PC-9 (cell line): Measurements from ENCODE around the gene EGFR. TPM values are rescaled to one million over a fixed set of nuclear protein-coding genes. Genes with fewer than 3 reads are reported as not detected.

ENCODE experiments used
- BruUV-seq: library from RNA; stranded (reverse); fragments of 400-500 nt; replicated peaks from 2 replicates; lab custom pipeline; 2021; lab: Mats Ljungman, UMichigan
- CTCF ChIA-PET: fragments of 300-600 bp; sonication (Branson Sonifier 250); formaldehyde crosslinking; loops from one replicate; lab custom pipeline; 2022; ENCODE audit warnings: antibody characterized with exemption; lab: Charles Lee
- POLR2A ChIA-PET: fragments of 300-600 bp; sonication (Branson Sonifier 250); formaldehyde crosslinking; loops from one replicate; lab custom pipeline; 2022; ENCODE audit warnings: antibody characterized with exemption; ENCODE audit not compliant: unreplicated experiment; lab: Charles Lee
- DNase-seq, 2 experiments: peaks; one replicate each; pipeline versions ENCODE4 v3.0.0 to v3.0.0-alpha.2; 2015 to 2022; ENCODE audit warnings: mixed read lengths in 1 of 2
- H2AFZ ChIP-seq: fragments of 200-600 bp; sonication (generic); 2 replicates; pipeline ENCODE4 v1.8.1; 2017; ENCODE audit warnings: antibody characterized with exemption
- H3F3A ChIP-seq: fragments of 200-600 bp; sonication (generic); 2 replicates; pipeline ENCODE4 v1.8.1; 2017; ENCODE audit warnings: antibody characterized with exemption, mild to moderate bottlenecking, low read depth; ENCODE audit not compliant: insufficient read depth
- H3K27ac ChIP-seq: fragments of 200-600 bp; sonication (generic); 2 replicates; pipeline ENCODE4 v1.6.1; 2016; ENCODE audit warnings: mixed run types
- H3K27me3 ChIP-seq: fragments of 200-600 bp; sonication (generic); 2 replicates; pipeline ENCODE4 v1.6.1; 2016; ENCODE audit warnings: low read depth, mixed run types; ENCODE audit not compliant: insufficient read depth
- H3K36me3 ChIP-seq: fragments of 200-600 bp; sonication (generic); 2 replicates; pipeline ENCODE4 v1.6.1; 2016; ENCODE audit warnings: low read depth, mixed run types
- H3K4me1 ChIP-seq: fragments of 200-600 bp; sonication (generic); replicated peaks from 2 replicates; pipeline ENCODE4 v1.6.1; 2016; ENCODE audit warnings: mixed run types; ENCODE audit not compliant: insufficient read depth
- H3K4me2 ChIP-seq: fragments of 200-600 bp; sonication (generic); 2 replicates; pipeline ENCODE4 v1.6.1; 2017; ENCODE audit warnings: mixed run types
- H3K4me3 ChIP-seq: fragments of 200-600 bp; sonication (generic); 2 replicates; pipeline ENCODE4 v1.6.1; 2016; ENCODE audit warnings: mixed run types
- H3K79me2 ChIP-seq: fragments of 200-600 bp; sonication (generic); 2 replicates; pipeline ENCODE4 v1.6.1; 2017; ENCODE audit warnings: low read depth, mixed run types
- H3K9me2 ChIP-seq: fragments of 200-600 bp; sonication (generic); 2 replicates; pipeline ENCODE4 v1.8.1; 2017; ENCODE audit warnings: mild to moderate bottlenecking; ENCODE audit not compliant: insufficient read depth
- H3K9me3 ChIP-seq: fragments of 200-600 bp; sonication (generic); 2 replicates; pipeline ENCODE4 v1.8.1; 2016; ENCODE audit warnings: low read depth; ENCODE audit not compliant: insufficient read depth
- H4K20me1 ChIP-seq: fragments of 200-600 bp; sonication (generic); 2 replicates; pipeline ENCODE4 v1.8.1; 2017; ENCODE audit not compliant: insufficient read depth
- CTCF ChIP-seq: fragments of 200-600 bp; sonication (generic); conservative IDR thresholded peaks from 2 replicates; pipeline ENCODE4 v1.6.1; 2017; ENCODE audit warnings: mixed run types, antibody characterized with exemption, mild to moderate bottlenecking, moderate library complexity
- EZH2 ChIP-seq: fragments of 200-600 bp; sonication (generic); IDR thresholded peaks from 2 replicates; pipeline ENCODE4 v1.8.0; 2017; ENCODE audit warnings: antibody characterized with exemption, low read depth
- intact Hi-C: fragments of 100-400 bp; cut with micrococcal nuclease; formaldehyde crosslinking; loops from one replicate; pipeline ENCODE4 v1.10.0; 2022; ENCODE audit not compliant: unreplicated experiment
- total RNA-seq: library from RNA; stranded (reverse); gene quantifications from 2 replicates; pipeline ENCODE4 v1.2.3, GENCODE V29; 2021

The EGFR gene
- total RNA-seq, 1 experiment from 2014 or later: 342 TPM

- Histone ChIP-seq H2AFZ (no peak overlapping the region), H3K27ac (no peak overlapping the region), H3K27me3 (no peaks in the 10 kb centered on the region), H3K79me2 (peaks cover 15% of the 10 kb centered on the region), H3K4me2 (no peak overlapping the region), H4K20me1 (no peaks in the 10 kb centered on the region), H3F3A (peaks cover 57% of the 10 kb centered on the region; the same call in 1 of the 2 replicates), H3K36me3 (peaks cover 84% of the 10 kb centered on the region), H3K9me2 (no peaks in the 10 kb centered on the region), H3K4me3 (no peak overlapping the region), H3K9me3 (no peaks in the 10 kb centered on the region), H3K4me1 (peaks cover 7% of the 10 kb centered on the region)
- intact Hi-C loops: no loop called here
- DNase-seq: no peak
- CTCF ChIA-PET: interaction anchor here (0.7 kb wide), 1 partner anchor 412 kb away, joined by 13 read pairs; no protein-coding TSS in a partner anchor
- POLR2A ChIA-PET: interaction anchor here (0.6 kb wide), 1 partner anchor 117 kb away, joined by 8 read pairs; no protein-coding TSS in a partner anchor
- no TSS peak for BruUV-seq
- TF ChIP-seq EZH2: no peak
- no peak for TF ChIP-seq CTCF
Measured at GRCh38 chr7:55191161-55191925, 172.5 kb downstream of the EGFR start.

- BruUV-seq: no TSS peak
- H3K27me3 ChIP-seq: no peaks in the 10 kb centered on the region
- H3K4me1 ChIP-seq: no peaks in the 10 kb centered on the region
- ChIA-PET POLR2A (no interaction called here), CTCF (interaction anchor here (0.7 kb wide), 1 partner anchor 413 kb away, joined by 13 read pairs; no protein-coding TSS in a partner anchor)
- TF ChIP-seq EZH2: no peak
- TF ChIP-seq CTCF: no peak
- intact Hi-C loops: no loop called here
- H3K9me3 ChIP-seq: no peaks in the 10 kb centered on the region
- H3K4me2 ChIP-seq: no peak overlapping the region
- no peak overlapping the region for H3K4me3 ChIP-seq
- peaks cover 3% of the 10 kb centered on the region; the same call in 1 of the 2 replicates for H4K20me1 ChIP-seq
- DNase-seq: no peak
- peaks cover 57% of the 10 kb centered on the region; the same call in 1 of the 2 replicates for H3F3A ChIP-seq
- H3K27ac ChIP-seq: no peak overlapping the region
- H3K79me2 ChIP-seq: peaks cover 8% of the 10 kb centered on the region
- H3K36me3 ChIP-seq: peaks cover 84% of the 10 kb centered on the region
- H2AFZ ChIP-seq: no peak overlapping the region
- no peaks in the 10 kb centered on the region for H3K9me2 ChIP-seq
Measured at GRCh38 chr7:55191926-55192692, 173.3 kb downstream of the EGFR start.

- H3K4me2 ChIP-seq: no peak overlapping the region
- POLR2A ChIA-PET: interaction anchor here (0.6 kb wide), 1 partner anchor 34 kb away, joined by 4 read pairs; no protein-coding TSS in a partner anchor
- peaks cover 57% of the 10 kb centered on the region; the same call in 1 of the 2 replicates for H3F3A ChIP-seq
- TF ChIP-seq EZH2: no peak
- no peak for TF ChIP-seq CTCF
- no peak for DNase-seq
- no peaks in the 10 kb centered on the region for H3K27me3 ChIP-seq
- no peaks in the 10 kb centered on the region for H3K9me3 ChIP-seq
- H3K9me2 ChIP-seq: no peaks in the 10 kb centered on the region
- CTCF ChIA-PET: no interaction called here
- H3K4me3 ChIP-seq: no peak overlapping the region
- no peak overlapping the region for H3K27ac ChIP-seq
- BruUV-seq: no TSS peak
- intact Hi-C loops: no loop called here
- peaks cover 4% of the 10 kb centered on the region; the same call in 1 of the 2 replicates for H4K20me1 ChIP-seq
- peaks cover 2% of the 10 kb centered on the region for H3K79me2 ChIP-seq
- no peak overlapping the region for H2AFZ ChIP-seq
- H3K36me3 ChIP-seq: peaks cover 84% of the 10 kb centered on the region
- H3K4me1 ChIP-seq: no peaks in the 10 kb centered on the region
Measured at GRCh38 chr7:55192723-55193122, 173.9 kb downstream of the EGFR start.
